AG08395 (cell line): ENCODE measurements around the gene GAK.
"Not testable (repeated sequence)": the region's sequence is repeated elsewhere in the genome, so short reads cannot be mapped to it uniquely, and the experiment has no call there.

Experiments used
- DNase-seq: peaks from one replicate; pipeline ENCODE4 v3.0.0; 2012; ENCODE audit warnings: mixed read lengths, low spot score

The GAK gene

DNA sequence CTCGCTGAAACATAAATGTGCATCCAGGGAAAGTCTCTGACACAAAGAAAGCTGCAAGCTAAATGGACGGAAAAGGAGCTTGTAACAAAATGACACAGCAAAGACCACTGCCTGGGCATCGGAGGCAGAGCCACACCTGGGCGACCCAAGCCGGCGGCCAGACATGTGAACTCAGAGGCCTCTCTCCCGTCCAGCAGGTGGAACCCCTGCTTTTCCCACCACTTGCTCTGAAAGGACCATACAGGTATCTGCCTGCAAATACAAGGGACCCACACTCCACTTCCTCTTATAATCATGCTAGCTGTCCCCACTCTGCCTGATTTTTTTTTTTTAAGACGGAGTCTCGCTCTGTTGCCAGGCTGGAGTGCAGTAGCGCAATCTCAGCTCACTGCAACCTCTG is 118.2 kb downstream of the GAK start:
- no peak for DNase-seq

DNA sequence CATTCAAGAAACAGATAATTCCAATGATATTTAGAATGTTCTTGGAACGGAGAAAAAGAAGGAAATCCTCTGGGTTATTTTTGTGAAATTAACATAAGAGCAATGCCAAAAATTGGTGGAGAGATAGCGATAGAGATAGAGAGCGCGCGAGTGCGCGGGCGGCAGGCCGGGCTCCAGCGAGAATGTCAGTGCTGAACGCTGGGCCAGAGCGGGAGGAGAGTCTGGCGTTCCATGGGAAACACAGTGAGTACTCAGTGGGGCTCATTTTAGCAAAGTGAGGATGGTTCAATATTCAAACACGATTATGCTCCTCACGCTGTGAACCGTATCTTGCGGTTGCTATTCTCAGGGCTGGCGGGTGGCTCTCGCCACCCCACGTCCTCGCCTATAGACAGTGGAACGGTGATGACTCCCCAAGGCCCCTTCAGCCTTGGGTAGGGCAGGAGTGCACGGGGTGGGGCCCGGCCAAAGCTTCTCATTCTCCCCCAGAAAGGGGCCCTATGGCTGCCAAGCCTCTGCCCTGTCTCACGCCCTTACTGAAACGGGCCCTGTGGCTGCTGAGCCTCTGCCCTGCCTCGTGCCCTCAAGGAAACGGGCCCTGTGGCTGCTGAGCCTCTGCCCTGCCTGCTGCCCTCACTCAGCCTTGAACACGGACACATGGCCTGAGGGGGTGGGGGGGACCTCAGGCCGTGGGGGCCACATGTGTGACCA is 123.1 kb downstream of the GAK start:
- no peak for DNase-seq

DNA sequence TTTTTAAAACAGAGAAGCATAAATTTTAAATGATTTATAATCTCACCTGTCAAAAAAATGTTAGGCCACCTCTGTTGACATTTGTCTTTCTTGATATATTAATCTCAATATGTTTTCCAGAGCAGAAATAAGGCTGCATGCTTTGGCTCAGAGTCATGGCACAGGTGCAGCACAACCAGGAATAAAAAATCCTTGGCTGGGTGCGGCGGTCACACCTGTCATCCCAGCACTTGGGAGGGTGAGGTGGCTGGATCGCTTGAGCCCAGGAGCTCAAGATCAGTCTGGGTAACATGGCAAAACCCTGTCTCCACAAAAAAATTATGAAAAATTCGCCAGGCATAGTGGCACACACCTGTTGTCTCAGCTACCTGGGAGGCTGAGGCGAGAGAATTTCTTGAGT is 124.3 kb downstream of the GAK start:
- no peak for DNase-seq

DNA sequence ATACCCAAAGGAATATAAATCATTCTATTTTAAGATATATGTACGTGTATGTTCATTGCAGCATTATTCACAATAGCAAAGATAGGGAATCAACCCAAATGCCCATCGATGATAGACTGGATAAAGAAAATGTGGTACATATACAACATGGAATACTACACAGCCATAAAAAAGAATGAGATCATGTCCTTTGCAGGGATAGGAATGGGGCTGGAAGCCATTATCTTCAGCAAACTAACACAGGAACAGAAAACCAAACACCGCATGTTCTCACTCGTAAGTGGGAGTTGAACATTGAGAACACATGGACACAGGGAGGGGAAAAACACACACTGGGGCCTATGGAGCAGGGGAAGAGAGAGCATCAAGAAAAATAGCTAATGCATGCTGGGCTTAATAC is 125.1 kb downstream of the GAK start:
- DNase-seq = not testable (repeated sequence)

DNA sequence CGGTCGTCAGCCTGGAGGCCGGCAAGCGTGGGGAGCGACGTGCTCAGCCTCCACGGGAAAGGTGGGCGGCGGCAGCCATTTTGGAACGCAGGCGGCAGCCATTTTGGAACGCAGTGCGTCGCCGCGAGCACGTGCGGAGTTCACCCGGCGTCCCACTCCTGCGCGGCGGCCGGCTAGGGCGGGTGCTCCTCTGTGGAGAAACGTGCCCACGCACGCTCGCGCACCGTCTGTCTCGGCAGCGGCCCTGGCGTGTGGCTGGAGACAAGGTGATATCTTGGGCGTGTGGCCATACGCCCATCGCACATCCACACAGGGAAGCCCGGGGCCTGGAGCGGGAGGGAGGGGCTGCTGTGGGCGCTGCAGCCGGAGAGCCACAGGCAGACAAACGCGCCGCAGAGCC is 127.3 kb downstream of the GAK start:
- DNase-seq = no peak

DNA sequence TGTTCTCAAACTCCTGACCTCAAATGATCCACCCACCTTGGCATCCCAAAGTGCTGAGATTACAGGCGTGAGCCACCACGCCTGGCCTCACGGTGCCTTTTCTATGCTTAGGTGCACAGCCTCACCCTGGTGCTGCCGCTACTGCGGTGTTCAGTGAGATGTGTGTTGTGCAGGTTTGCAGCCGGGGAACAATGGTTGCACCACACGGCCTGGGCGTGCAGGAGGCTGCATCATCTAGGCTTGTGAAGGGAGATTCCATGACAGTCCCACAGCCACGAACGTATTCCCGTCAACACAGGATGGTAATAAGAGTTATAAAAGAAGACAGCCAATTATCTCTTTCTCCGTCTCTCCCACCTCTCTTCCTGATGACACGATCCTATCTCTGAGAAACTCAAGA is 128.2 kb downstream of the GAK start:
- DNase-seq = no peak

DNA sequence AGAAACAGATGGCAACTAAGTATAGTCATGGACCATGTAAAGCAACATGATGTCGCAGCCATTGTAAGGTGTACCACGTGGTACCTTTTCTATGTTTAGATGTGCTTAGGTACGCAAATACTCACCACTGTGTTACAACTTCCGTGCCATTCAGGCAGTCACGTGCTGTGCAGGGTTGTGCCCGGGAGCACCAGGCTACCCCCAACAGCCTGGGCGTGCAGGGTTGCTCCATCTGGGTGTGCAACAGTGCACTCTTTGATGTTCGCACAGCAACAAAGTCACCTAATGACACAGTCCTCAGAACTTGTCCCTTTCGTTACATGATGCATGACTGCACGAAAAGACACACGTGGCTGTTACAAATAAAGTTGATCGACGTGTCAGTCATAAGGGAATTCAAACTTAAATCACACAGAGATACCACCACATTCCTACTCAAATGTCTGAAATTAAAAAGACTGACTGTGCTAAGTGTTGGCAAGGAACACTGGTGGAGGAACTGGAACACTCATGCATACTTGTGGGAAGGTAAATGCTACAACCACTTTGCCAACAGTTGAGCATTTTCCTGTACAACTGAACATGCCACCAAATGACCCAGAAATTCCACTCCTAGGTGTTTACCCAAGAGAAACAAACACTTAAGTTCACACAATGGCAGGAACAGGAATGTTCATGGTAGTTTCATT is 130.5 kb downstream of the GAK start:
- no peak for DNase-seq
